NCI-H1417 treated with DMSO at 0.1 percent for 48 hours (cell line): Measurements from ENCODE around the gene P2RY2.
A peak's percentile ranks its signal among the peaks of the same experiment; 100 is the strongest.
"Not testable (repeated sequence)": the region's sequence is repeated elsewhere in the genome, so short reads cannot be mapped to it uniquely, and the experiment has no call there.

Experiments used
- DNase-seq: peaks from one replicate; lab custom pipeline; 2025; lab: John Stamatoyannopoulos, UW

The P2RY2 gene

DNA sequence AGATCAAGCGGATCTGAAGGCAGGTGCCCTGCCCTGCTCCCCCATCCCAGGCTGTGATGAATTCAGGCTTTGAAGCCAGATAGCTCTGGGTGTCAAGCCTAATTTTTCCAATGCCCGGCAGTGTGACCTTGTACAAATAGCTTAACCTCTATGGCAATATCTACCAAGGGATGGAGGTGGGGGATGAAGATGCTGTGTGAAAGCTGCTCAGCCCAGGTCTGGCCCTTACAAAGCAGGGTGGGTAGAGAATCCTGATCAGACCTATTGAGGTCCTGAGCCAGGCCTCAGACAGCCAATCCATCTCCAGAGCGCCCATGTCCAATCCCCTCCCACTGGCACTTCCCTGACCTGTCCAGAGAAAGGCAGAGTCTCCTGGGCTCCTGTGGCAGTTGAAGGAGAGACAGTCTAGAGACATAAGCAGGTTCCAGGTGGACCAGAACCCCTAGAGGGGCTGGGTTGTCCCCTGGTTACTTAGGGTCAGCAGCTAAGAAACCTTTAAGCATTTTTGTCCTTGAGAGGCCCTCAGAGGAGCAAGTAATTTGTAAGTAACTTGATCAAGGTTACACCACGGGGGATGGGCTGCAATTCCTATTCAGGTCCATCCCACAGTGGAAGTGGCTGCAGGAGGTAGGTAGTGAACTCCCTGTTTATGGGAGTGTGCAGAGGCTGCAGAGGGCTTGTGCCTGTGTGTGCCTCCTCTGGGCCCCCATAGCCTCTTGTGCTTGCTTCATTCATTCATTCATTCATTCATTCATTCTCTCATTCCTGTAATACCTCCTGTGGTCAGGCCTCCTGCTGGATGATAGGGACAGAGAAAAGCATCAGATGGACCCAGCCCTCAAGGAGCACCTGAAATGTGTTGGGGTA is 10.4 kb downstream of the P2RY2 start:
- no peak for DNase-seq

- no peak for DNase-seq
Observed at GRCh38 chr11:73229321-73229895, 11.3 kb downstream of the P2RY2 start.

DNA sequence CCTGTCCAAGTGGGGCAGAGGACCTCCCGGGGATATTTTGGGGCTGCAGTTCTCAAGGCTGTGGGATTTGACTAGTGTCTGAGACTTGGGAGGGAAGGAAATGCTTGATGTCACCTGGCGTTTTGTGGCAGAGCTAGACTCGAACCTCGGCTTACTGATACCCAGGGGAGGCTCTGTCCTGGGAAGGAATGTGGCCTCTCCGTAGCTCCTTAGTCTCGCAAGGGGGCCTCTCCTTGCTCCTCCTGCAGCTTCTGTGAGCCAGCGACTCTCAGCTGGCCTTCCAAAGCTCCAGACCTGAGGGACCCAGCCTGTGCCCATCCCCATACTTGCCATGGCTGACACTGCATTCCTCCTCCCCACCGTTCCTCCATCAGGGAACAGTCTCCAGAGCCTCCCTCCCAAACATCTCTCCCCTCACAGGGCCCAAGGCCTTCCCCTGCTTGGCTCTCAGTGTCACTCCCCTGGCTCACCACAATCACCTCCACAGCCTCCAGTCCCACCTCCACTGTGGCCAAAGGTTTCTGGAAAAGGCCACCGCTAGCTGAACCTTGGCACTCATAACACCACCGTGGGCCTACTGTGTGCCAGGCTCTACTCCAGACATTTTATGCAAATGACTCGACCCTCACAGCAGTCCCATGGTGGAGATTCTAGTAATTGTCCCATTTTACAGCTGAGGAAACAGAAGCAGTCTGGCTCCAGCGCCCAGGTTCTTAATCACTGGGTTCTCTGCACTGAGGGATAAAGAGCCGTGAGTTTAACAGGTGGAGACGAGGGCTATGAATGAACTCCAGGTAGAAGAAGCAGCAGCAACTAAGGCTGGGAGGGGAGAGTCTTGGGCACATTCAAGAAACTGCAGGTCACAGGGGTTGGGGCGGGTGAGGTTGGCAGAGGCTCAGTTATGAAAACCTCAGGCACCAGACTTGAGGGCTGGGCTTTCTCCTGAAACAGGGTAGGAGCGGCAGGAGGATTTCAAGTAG is 12.1 kb downstream of the P2RY2 start:
- DNase-seq = no peak

DNA sequence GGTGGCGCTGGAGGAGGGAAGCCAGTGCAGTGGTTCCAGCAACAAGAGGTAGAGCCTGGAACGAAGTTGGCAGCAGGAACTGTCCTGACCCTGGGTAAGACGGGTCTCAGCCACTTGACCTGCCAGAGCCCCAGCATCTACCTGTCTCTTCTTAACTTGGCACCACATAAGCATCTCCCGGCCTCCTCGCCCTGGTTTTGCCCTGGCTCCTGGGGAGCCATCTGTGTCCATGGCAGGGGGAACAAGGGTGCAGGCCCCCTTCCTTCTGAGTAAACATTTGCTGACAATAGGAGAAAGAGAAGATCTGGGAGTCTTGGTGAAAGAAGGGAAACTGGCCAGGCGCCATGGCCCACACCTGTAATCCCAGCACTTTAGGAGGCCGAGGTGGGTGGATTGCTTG is 12.8 kb downstream of the P2RY2 start:
- DNase-seq = no peak

DNA sequence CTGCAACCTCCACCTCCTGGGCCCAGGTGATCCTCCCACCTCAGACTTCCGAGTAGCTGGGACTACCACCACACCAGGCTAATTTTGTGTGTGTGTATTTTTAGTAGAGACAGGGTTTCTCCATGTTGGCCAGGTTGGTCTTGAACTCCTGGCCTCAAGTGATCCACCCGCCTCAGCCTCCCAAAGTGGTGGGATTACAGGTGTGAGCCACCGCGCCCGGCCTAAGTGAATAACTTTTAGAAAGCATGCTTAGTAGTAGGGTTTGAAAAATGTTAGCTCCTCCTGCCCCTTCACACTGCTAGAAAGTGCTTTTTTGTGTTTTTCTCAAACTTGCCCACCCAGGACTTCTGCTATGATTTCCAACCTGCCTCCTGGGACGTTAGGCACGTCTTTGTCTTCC is 14.4 kb downstream of the P2RY2 start:
- not testable (repeated sequence) for DNase-seq

- no peak for DNase-seq
Observed at GRCh38 chr11:73233211-73233610, 15.1 kb downstream of the P2RY2 start.

DNA sequence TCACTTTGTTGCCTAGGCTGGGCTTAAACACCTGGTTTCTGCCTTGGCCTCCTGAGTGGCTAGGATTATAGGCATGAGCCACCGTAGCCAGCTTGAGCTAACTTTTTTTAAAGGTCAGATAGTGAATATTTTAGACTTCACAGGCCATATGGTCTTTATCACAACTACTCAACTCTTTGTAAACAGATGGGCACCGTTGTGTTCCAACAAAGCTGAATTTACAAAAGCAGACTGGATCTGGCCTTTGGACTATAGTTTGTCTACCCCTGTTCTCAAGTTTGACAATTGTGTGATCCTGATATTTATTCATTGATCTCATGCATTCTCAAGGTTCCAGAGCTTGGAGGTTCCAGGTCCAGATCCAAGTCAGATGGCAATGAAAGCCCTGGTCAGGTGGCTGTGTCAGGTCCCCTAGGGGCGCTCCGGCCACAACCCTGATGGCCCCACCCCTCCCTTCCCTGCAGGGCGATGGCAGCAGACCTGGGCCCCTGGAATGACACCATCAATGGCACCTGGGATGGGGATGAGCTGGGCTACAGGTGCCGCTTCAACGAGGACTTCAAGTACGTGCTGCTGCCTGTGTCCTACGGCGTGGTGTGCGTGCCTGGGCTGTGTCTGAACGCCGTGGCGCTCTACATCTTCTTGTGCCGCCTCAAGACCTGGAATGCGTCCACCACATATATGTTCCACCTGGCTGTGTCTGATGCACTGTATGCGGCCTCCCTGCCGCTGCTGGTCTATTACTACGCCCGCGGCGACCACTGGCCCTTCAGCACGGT is 15.8 kb downstream of the P2RY2 start:
- no peak for DNase-seq

GRCh38 chr11:73234471-73235181 is 16.5 kb downstream of the P2RY2 start:
- no peak for DNase-seq

- DNase-seq = no peak
Observed at GRCh38 chr11:73235236-73235786, 17.2 kb downstream of the P2RY2 start.

DNA sequence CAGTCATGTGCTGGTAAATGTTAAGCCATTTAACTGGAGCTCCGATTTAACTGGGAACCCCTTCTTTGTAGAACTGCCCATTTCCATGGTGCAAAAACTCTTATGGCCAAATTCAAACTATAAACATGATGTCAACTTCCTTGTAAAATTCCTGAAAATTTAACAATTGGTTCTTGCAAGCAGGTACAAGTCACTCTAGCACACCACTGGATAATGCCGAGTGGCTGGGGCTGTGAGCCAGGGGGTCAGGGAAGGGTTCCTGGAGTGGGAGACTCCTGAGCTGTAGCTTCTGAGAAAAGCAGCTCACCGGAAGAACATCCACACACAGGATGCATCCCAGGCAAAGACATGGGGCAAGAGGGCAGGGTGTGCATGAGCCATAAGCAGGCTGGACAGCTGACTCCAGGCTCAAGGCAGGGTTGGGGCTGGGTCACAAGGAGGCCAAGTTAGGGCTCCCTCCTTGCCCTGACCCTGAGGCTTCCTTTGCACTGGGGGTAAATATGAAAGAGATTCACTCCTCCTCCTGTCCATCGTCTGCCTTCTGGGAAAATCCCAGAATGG is 18.2 kb downstream of the P2RY2 start:
- no peak for DNase-seq

DNA sequence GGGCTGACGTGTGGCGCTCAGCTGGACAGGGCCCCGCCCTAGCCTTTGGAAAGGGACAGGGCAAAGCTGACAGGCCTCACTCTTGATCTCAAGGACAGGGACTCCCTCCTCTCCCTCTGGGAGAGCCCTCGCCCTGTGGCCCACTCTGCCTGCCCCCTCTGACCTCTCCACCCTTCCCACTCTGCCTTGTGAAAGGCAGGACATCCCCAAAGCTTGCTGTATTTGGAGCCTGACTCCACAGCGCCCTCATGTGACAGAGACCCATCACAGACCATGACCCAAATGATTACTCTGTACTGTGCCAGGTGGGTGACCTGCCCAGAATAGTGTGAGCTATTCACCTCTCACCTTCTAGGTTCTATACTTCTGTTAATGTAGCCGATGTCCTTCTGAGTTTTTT is 18.8 kb downstream of the P2RY2 start:
- no peak for DNase-seq

DNA sequence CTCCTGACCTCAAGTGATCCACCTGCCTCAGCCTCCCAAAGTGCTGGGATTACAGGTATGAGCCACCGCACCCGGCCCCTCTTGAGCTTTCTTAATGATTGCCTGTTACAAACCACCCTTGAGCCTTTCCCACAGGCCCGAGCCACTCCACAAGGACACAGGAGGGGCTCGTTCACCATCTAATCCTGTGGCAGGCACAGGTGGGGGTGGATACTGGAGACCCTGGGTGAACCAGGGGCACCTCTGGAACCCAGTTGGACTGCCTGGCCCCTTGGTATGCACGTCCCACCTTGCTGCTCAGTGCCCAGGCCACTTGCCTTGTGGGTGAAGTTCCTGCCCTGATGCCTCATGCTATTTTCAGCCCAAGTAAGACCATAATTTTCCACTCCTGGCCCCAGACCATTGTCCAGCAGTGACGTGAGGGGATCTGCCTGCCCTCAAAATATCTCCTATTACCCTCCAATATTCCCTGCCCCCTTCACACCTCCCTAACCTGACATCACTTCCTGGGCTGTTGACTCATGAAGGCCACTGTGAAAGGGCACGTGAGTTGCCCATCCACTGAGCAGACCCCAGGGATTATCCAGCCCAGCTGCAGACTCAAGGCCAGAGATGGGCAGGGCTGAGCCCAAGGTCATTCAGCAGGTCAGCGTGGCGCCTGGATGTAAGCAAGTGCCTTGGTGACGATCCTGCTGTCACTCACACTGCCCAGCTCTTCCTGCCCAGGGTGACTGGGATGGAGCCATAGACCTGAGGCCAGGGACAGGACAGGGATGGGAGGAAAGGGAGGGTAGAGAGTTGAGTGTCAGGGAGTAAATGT is 19.6 kb downstream of the P2RY2 start:
- DNase-seq = no peak

DNA sequence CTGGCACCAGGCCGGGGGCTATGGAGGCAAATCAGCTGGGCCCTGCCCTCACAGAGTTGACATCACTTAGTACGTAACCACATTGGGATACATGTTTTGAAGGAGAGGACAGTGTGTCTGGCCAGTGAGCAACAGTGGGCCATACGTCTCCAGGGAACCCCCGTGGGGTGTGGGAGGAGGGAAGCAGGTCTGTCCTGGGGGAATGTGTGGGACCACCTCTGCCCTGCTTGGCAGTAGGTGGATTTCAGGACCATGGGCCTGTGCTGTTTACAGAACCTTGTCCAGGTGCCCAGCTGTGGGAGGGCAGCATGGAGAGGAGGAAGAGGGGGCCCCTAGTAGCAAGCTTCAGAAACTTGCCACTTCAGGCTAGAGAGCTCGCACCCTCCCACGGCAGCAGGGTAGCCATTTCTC is 21.0 kb downstream of the P2RY2 start:
- DNase-seq = no peak

DNA sequence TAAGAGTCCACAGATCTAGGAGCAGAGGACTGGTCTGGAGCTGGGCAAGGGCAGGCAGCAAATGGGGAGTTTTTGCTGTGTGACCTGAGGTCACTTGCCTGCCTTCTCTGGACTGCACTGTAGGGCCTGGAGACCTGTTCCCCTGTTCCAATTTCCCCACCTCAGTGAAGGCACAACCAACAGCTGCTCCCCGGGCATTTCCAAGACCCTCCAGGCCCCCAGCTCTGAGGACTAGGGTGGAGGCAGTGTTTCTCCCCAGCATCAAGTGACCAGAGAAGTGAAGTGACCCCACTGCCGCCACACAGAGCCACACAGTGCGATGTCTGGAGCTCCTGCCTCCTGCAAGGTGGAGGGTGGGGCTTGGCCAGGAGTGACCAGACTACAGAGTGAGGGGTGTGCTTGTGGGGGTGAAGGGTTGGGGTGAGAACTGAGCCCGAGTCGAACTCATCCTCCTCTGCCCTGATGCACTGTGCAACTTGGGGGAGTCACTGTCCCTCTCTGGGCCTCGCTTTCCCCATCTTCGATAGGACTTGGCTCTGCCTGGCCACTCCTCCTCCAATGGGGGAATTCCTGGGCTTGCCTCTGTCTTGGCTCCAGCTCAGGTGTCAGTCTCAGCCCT is 21.6 kb downstream of the P2RY2 start:
- DNase-seq = no peak

DNA sequence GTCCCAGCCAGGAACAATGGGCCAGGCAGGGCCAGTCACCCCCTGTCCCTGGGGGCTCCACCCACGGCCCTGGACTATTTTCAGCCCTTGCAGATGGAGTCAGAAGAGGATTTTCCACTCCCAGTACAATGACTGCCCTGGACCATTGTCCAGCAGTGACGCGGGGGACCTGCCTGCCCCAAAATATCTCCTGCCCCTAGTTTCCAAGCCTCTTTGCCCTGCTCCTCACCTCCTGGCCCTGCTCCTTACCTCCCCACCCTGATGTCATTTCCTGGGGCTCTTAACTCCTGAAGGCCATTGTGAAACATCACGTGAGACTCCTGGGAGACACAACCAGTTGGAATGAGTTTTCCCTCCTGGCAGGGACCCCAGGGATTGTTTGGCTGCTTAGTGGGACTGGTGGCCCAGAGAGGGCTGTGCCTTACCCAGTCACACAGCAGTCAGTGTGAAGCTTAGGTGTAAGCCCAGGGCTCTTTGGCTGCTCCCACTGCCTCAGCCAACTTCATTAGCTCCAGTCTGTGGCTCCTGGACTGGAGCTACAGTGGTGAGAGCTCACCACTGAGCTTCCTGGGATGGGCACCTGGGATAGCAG is 22.2 kb downstream of the P2RY2 start:
- DNase-seq = no peak

DNA sequence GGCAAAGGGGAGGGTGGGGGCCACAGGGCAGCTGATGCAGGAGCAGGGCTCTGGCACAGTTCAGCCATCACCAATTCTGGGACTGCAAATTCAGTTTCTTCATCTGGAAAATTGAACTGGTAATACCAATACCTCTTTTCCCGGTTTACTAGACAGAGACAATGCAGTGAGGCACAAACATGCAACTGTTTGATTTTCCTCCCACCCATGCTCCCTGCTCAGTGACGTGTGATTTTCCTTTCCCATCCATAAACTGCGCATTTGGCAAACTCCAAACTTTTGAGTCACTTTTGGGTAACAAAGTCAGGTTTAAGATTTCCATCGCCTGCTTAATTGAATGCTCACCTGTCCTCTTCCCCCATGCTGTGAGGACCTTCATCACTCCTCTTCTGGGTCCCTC is 23.2 kb downstream of the P2RY2 start:
- no peak for DNase-seq

GRCh38 chr11:73242251-73243092 is 24.4 kb downstream of the P2RY2 start:
- DNase-seq = peak; percentile 71

DNA sequence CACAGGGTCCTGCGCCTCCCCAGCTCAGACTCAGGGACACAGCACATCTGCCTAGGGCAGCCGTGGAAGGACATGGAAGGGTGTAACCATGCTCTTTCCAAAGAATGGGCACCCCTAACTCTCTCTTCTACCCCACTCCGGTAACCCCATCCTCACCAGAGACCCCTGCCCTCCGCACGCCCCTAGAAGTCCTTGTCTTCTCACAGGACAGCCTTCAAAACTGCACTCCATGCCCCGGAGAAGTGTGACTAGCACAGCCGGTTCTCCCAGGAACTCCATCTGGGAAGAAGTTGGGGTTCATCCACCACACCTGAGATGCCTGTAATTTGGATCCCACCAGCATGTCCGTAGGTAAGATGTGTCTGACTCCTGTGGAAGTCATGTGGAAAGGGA is 25.0 kb downstream of the P2RY2 start:
- DNase-seq = no peak
